HepG2 (cell line): Measurements from ENCODE around the gene TMEM45A. TPM values are rescaled to one million over a fixed set of nuclear protein-coding genes. Genes with fewer than 3 reads are reported as not detected.

ENCODE experiments used
- ATAC-seq: fragments of 200-7000 bp; cut with Tn5 transposase; 3 replicates; pipeline ENCODE4 v1.9.1; 2020; ENCODE audit warnings: mild to moderate bottlenecking, moderate library complexity
- BruUV-seq: library from RNA; stranded (reverse); fragments of 400-500 nt; replicated peaks from 2 replicates; lab custom pipeline; 2021; lab: Mats Ljungman, UMichigan
- CTCF ChIA-PET: fragments of 300-600 bp; formaldehyde crosslinking; extraction: SDS; loops from one replicate; lab custom pipeline; 2021; ENCODE audit warnings: low total read pairs, inconsistent platforms, low intra/inter-chr PET ratio; lab: Yijun Ruan, JAX
- POLR2A ChIA-PET: fragments of 350-600 bp; sonication (Branson Sonifier 250); formaldehyde crosslinking; loops from one replicate; lab custom pipeline; 2020; ENCODE audit warnings: antibody characterized with exemption, inconsistent platforms; lab: Yijun Ruan, JAX
- DNase-seq: peaks from one replicate; pipeline ENCODE4 v3.0.0-alpha.2; 2015; ENCODE audit warnings: low spot score
- FAIRE-seq: peaks from 3 replicates; lab custom pipeline; 2011; peaks lifted over from hg19 to GRCh38; lab: Jason Lieb, UNC
- H2AFZ ChIP-seq: one replicate; pipeline ENCODE4 v1.6.1; 2011; ENCODE audit warnings: low read length, inconsistent platforms
- H3K27ac ChIP-seq: fragments of 300-600 bp; 3 replicates; pipeline ENCODE4 v1.8.0; 2011; ENCODE audit warnings: mixed run types, mild to moderate bottlenecking, mixed read lengths, low read length, inconsistent platforms; ENCODE audit not compliant: insufficient read depth; ENCODE audit errors: extremely low read length
- H3K27me3 ChIP-seq, 2 experiments: fragments of 200-600 bp in 1 of 2; 2 replicates in 1 of 2; 3 replicates in 1 of 2; pipeline versions ENCODE4 v1.6.0 to v1.8.0; 2011; ENCODE audit warnings: low read length in 2 of 2, mild to moderate bottlenecking in 2 of 2, moderate library complexity in 2 of 2, inconsistent platforms in 1 of 2; ENCODE audit not compliant: insufficient read depth in 2 of 2, control insufficient read depth in 1 of 2
- H3K36me3 ChIP-seq, 2 experiments: fragments of 200-600 bp in 1 of 2; replicated peaks in 1 of 2; 2 replicates in 1 of 2; 3 replicates in 1 of 2; pipeline versions ENCODE4 v1.5.1 to v1.8.0; 2011; ENCODE audit warnings: low read length in 2 of 2, inconsistent platforms in 1 of 2; ENCODE audit not compliant: insufficient read depth in 2 of 2, control insufficient read depth in 1 of 2
- H3K4me1 ChIP-seq: 2 replicates; pipeline ENCODE4 v1.5.1; 2012; ENCODE audit warnings: low read length, inconsistent platforms; ENCODE audit not compliant: insufficient read depth
- H3K4me2 ChIP-seq: 2 replicates; pipeline ENCODE4 v1.6.0; 2011; ENCODE audit warnings: low read depth, low read length, inconsistent platforms
- H3K4me3 ChIP-seq, 3 experiments: fragments of 200-600 bp in 1 of 3; sonication (generic), shearing (Covaris generic) in 1 of 3; replicated peaks in 1 of 3; 2 replicates each; pipeline ENCODE4 v1.5.1; 2011 to 2016; ENCODE audit warnings: low read length in 3 of 3, inconsistent platforms in 2 of 3, low read depth in 2 of 3, mild to moderate bottlenecking in 2 of 3, control low read depth in 1 of 3, mixed read lengths in 1 of 3; ENCODE audit not compliant: insufficient read depth in 1 of 3
- H3K79me2 ChIP-seq: one replicate; pipeline ENCODE4 v1.6.1; 2011; ENCODE audit warnings: low read length, inconsistent platforms; ENCODE audit not compliant: insufficient read depth
- H3K9ac ChIP-seq: 2 replicates; pipeline ENCODE4 v1.6.0; 2011; ENCODE audit warnings: mild to moderate bottlenecking, low read depth, low read length, inconsistent platforms; ENCODE audit not compliant: insufficient read depth
- H3K9me3 ChIP-seq: 2 replicates; pipeline ENCODE4 v1.5.1; 2012; ENCODE audit warnings: mild to moderate bottlenecking, low read length
- H4K20me1 ChIP-seq: 2 replicates; pipeline ENCODE4 v1.6.0; 2011; ENCODE audit warnings: inconsistent platforms, mild to moderate bottlenecking, low read length, moderate library complexity; ENCODE audit not compliant: insufficient read depth
- BRCA1 ChIP-seq: sonication (generic); formaldehyde crosslinking; IDR thresholded peaks from 2 replicates; pipeline ENCODE4 v1.4.0; 2020; ENCODE audit warnings: missing genetic modification reagents
- ELF1 ChIP-seq: sonication (generic); formaldehyde crosslinking; IDR thresholded peaks from 2 replicates; pipeline ENCODE4 v1.4.0; 2020; ENCODE audit warnings: missing genetic modification reagents
- FOXA3 ChIP-seq: IDR thresholded peaks from 2 replicates; pipeline ENCODE4 v1.6.1; 2016; ENCODE audit warnings: missing genetic modification reagents, missing compliant biosample characterization
- MIER3 ChIP-seq: IDR thresholded peaks from 2 replicates; pipeline ENCODE4 v1.6.1; 2016; ENCODE audit warnings: missing compliant biosample characterization, borderline replicate concordance
- MIXL1 ChIP-seq: IDR thresholded peaks from 2 replicates; pipeline ENCODE4 v1.6.1; 2016
- RAD21 ChIP-seq: fragments of 450-650 bp; formaldehyde crosslinking; IDR thresholded peaks from 2 replicates; pipeline ENCODE4 v1.5.0; 2020; ENCODE audit warnings: mild to moderate bottlenecking
- RARG ChIP-seq: sonication (generic); formaldehyde crosslinking; IDR thresholded peaks from 2 replicates; pipeline ENCODE4 v1.4.0; 2020; ENCODE audit warnings: low read depth, mild to moderate bottlenecking, missing genetic modification reagents
- RBFOX2 ChIP-seq: fragments of 200-400 bp; formaldehyde crosslinking; IDR thresholded peaks from 2 replicates; pipeline ENCODE4 v1.6.1; 2017; ENCODE audit warnings: low read depth, mild to moderate bottlenecking, low read length
- SMC3 ChIP-seq: IDR thresholded peaks from 2 replicates; pipeline ENCODE4 v1.6.1; 2011; ENCODE audit warnings: low read length, improper control_type of control experiment
- SNAPC2 ChIP-seq: sonication (generic); formaldehyde crosslinking; IDR thresholded peaks from 2 replicates; pipeline ENCODE4 v1.8.1; 2022; ENCODE audit warnings: mild to moderate bottlenecking, missing genetic modification reagents
- ZKSCAN5 ChIP-seq: sonication (generic); formaldehyde crosslinking; IDR thresholded peaks from 2 replicates; pipeline ENCODE4 v1.5.1; 2020; ENCODE audit warnings: mild to moderate bottlenecking, missing genetic modification reagents
- ZNF207 ChIP-seq: fragments of 450-650 bp; IDR thresholded peaks from 2 replicates; pipeline ENCODE4 v1.6.1; 2016; ENCODE audit warnings: antibody characterized with exemption, borderline replicate concordance
- ZNF770 ChIP-seq: sonication (generic); formaldehyde crosslinking; IDR thresholded peaks from 2 replicates; pipeline ENCODE4 v1.5.0; 2020; ENCODE audit warnings: mild to moderate bottlenecking, missing genetic modification reagents
- WGBS: methylation state at CpG from one replicate; pipeline ENCODE4 v1.1.6; 2017; ENCODE audit warnings: low lambda C conversion rate; 5-methylcytosine and 5-hydroxymethylcytosine counted together
- in situ Hi-C: cut with HindIII; loops from 2 replicates; pipeline ENCODE4 v1.10.0; 2017; ENCODE audit warnings: low pct_unique_long_range_greater_than_20kb; ENCODE audit not compliant: extremely low pct_ligation_motif_present
- intact Hi-C: fragments of 100-400 bp; cut with micrococcal nuclease; formaldehyde crosslinking; loops from one replicate; pipeline ENCODE4 v1.10.0; 2022; ENCODE audit not compliant: unreplicated experiment
- polyA plus RNA-seq, 8 experiments: library from polyadenylated mRNA; depleted of rRNA in 3 of 8; stranded (reverse) in 7 of 8; unstranded in 1 of 8; fragments of >200 nt; fragmentation: Illumina TruSeq in 4 of 8; extraction: Trizol in 4 of 8; gene quantifications; 2 replicates each; pipeline versions ENCODE4 v1.2.1 to v1.2.3, GENCODE V29; 2011 to 2016; ENCODE audit warnings: low read depth in 4 of 8, missing spikeins in 1 of 8, mixed read lengths in 1 of 8; ENCODE audit not compliant: insufficient read depth in 1 of 8
- total RNA-seq, 5 experiments: library from RNA; depleted of rRNA; stranded (reverse); fragments of >200 nt; fragmentation: Illumina TruSeq; extraction: Trizol; gene quantifications; 2 replicates each; pipeline ENCODE4 v1.2.3, GENCODE V29; 2016; ENCODE audit warnings: low read depth in 1 of 5
- TF ChIP-seq, protein P1 (sequence below): sonication (generic); formaldehyde crosslinking; IDR thresholded peaks from 2 replicates; pipeline ENCODE4 v1.5.0; 2020; ENCODE audit warnings: mild to moderate bottlenecking, missing genetic modification reagents, borderline replicate concordance

TMEM45A gene
- total and polyA plus RNA-seq, 2 of the 13 experiments (the other 11 are each of a cell fraction or from before 2014, with no cell fraction given): 14.8 to 38.5 TPM

DNA sequence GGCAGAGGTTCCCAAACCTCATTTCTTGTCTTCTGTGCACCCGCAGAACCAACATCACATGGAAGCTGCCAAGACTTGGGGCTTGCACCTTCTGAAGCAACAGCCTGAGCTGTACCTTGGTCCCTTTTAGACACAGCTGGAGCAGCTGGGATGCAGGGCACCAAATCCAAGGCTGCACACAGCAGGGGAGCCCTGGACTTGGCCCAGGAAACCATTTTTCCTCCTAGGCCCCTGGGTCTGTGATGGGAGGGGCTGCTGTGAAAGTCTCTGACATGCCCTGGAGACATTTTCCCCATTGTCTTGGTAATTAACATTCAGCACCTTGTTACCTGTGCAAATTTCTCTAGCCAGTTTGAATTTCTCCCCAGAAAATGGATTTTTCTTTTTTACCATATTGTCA, 33.6 kb upstream of the TMEM45A start (continued):
- TF ChIP-seq, protein P1, sequence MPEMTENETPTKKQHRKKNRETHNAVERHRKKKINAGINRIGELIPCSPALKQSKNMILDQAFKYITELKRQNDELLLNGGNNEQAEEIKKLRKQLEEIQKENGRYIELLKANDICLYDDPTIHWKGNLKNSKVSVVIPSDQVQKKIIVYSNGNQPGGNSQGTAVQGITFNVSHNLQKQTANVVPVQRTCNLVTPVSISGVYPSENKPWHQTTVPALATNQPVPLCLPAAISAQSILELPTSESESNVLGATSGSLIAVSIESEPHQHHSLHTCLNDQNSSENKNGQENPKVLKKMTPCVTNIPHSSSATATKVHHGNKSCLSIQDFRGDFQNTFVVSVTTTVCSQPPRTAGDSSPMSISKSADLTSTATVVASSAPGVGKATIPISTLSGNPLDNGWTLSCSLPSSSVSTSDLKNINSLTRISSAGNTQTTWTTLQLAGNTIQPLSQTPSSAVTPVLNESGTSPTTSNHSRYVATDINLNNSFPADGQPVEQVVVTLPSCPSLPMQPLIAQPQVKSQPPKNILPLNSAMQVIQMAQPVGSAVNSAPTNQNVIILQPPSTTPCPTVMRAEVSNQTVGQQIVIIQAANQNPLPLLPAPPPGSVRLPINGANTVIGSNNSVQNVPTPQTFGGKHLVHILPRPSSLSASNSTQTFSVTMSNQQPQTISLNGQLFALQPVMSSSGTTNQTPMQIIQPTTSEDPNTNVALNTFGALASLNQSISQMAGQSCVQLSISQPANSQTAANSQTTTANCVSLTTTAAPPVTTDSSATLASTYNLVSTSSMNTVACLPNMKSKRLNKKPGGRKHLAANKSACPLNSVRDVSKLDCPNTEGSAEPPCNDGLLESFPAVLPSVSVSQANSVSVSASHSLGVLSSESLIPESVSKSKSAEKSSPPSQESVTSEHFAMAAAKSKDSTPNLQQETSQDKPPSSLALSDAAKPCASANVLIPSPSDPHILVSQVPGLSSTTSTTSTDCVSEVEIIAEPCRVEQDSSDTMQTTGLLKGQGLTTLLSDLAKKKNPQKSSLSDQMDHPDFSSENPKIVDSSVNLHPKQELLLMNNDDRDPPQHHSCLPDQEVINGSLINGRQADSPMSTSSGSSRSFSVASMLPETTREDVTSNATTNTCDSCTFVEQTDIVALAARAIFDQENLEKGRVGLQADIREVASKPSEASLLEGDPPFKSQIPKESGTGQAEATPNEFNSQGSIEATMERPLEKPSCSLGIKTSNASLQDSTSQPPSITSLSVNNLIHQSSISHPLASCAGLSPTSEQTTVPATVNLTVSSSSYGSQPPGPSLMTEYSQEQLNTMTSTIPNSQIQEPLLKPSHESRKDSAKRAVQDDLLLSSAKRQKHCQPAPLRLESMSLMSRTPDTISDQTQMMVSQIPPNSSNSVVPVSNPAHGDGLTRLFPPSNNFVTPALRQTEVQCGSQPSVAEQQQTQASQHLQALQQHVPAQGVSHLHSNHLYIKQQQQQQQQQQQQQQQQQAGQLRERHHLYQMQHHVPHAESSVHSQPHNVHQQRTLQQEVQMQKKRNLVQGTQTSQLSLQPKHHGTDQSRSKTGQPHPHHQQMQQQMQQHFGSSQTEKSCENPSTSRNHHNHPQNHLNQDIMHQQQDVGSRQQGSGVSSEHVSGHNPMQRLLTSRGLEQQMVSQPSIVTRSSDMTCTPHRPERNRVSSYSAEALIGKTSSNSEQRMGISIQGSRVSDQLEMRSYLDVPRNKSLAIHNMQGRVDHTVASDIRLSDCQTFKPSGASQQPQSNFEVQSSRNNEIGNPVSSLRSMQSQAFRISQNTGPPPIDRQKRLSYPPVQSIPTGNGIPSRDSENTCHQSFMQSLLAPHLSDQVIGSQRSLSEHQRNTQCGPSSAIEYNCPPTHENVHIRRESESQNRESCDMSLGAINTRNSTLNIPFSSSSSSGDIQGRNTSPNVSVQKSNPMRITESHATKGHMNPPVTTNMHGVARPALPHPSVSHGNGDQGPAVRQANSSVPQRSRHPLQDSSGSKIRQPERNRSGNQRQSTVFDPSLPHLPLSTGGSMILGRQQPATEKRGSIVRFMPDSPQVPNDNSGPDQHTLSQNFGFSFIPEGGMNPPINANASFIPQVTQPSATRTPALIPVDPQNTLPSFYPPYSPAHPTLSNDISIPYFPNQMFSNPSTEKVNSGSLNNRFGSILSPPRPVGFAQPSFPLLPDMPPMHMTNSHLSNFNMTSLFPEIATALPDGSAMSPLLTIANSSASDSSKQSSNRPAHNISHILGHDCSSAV (CRISPR knock-in tag): no peak

DNA sequence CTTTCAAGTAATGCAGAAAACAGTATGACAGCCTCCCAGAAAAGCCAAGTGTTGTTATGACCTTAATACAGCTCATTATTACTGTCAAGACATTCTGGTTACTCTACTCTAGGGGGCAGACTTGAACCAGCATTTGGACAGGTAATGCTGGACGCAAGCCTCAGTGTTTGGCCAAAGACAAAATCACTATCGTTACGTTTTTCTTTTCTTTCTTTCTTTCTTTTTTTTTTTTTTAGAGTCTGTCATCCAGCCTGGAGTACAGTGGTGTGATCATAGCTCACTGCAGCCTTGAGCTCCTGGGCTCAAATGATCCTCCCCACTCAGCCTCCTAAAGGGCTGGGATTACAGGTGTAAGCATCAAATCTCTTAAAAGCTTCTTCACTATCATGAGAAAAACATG, 29.4 kb upstream of the TMEM45A start:
- Histone ChIP-seq H3K4me2 (no peak overlapping the region; the same call in 1 of the 2 replicates), H3K79me2 (no peaks in the 10 kb centered on the region), H3K36me3 (no peaks in the 10 kb centered on the region), H3K9ac (no peak overlapping the region), H3K27ac (no peak overlapping the region), H4K20me1 (no peaks in the 10 kb centered on the region), H3K9me3 (peaks cover 11% of the 10 kb centered on the region), H3K4me3 (no peak overlapping the region), H3K27me3 (no peaks in the 10 kb centered on the region), H3K4me1 (no peaks in the 10 kb centered on the region), H2AFZ (no peak overlapping the region)
- peak; percentile 94 for ATAC-seq
- BruUV-seq: no TSS peak
- CTCF ChIA-PET: interaction anchor here (2.2 kb wide), 1 partner anchor 127 kb away, joined by 28 read pairs; no protein-coding TSS in a partner anchor
- POLR2A ChIA-PET: interaction anchor here (0.5 kb wide), 1 partner anchor 61 kb away, joined by 3 read pairs; the partner anchor contains the start of gene LNP1
- in situ Hi-C loops: loop anchor here (5.0 to 25.0 kb wide), 2 partner anchors 129 to 249 kb away; partner anchors contain the start of gene TFG
- peak; percentile 76 for FAIRE-seq
- DNase-seq: peak; percentile 54
- intact Hi-C loops: loop anchor here (1.0 to 5.0 kb wide), 7 partner anchors 29 to 734 kb away; partner anchors contain the start of gene TMEM45A
- WGBS: 0% methylated on average over 3 of the region's 3 CpGs
- TF ChIP-seq ZNF207 (no peak), ZNF770 (CRISPR knock-in tag) (peak; percentile 53; the same call in 1 of the 2 replicates), SMC3 (peak; percentile 89), MIXL1 (CRISPR knock-in tag) (0 out of 2 replicates have a peak, but pooled peaks have one; percentile 15), BRCA1 (CRISPR knock-in tag) (0 out of 2 replicates have a peak, but pooled peaks have one; percentile 35), RAD21 (CRISPR knock-in tag) (peak; percentile 70), RBFOX2 (no peak), SNAPC2 (CRISPR knock-in tag) (no peak), FOXA3 (no peak), ELF1 (no peak), MIER3 (CRISPR knock-in tag) (0 out of 2 replicates have a peak, but pooled peaks have one; percentile 28), RARG (CRISPR knock-in tag) (no peak), ZKSCAN5 (CRISPR knock-in tag) (no peak)
